Aorta (tissue), 5 donors: ENCODE results near the gene AGR2. TPM values are rescaled to one million over a fixed set of nuclear protein-coding genes. Genes with fewer than 3 reads are reported as not detected.

Experiments
- ATAC-seq: fragments of 200-7000 bp; cut with Tn5 transposase; one replicate; pipeline ENCODE4 v1.9.1; 2022; ENCODE audit warnings: moderate library complexity; ENCODE audit not compliant: low FRiP score
- DNase-seq, 2 donors: peaks; one replicate each; pipeline ENCODE4 v3.0.0-alpha.2; 2020
- H3K27ac ChIP-seq, 2 donors: one replicate each; pipeline ENCODE4 v1.5.1; 2013; ENCODE audit warnings: low read length in 2 of 2, mild to moderate bottlenecking in 2 of 2, moderate library complexity in 2 of 2, control low read depth in 1 of 2, inconsistent platforms in 1 of 2, low read depth in 1 of 2
- H3K27me3 ChIP-seq, 2 donors: one replicate each; pipeline ENCODE4 v1.6.1; 2013; ENCODE audit warnings: control low read depth in 1 of 2, low read length in 1 of 2, mild to moderate bottlenecking in 1 of 2, moderate library complexity in 1 of 2; ENCODE audit not compliant: insufficient read depth in 2 of 2, control insufficient read depth in 1 of 2
- H3K36me3 ChIP-seq, 2 donors: one replicate each; pipeline ENCODE4 v1.6.1; 2013; ENCODE audit warnings: control low read depth in 1 of 2, low read length in 1 of 2, mild to moderate bottlenecking in 1 of 2; ENCODE audit not compliant: insufficient read depth in 2 of 2, control insufficient read depth in 1 of 2
- H3K4me1 ChIP-seq, 2 donors: one replicate each; pipeline ENCODE4 v1.6.1; 2013; ENCODE audit warnings: low read length in 2 of 2, control low read depth in 1 of 2, mild to moderate bottlenecking in 1 of 2, moderate library complexity in 1 of 2; ENCODE audit not compliant: insufficient read depth in 2 of 2, control insufficient read depth in 1 of 2
- H3K4me3 ChIP-seq, 2 donors: one replicate each; pipeline ENCODE4 v1.5.1; 2013; ENCODE audit warnings: low read length in 2 of 2, control low read depth in 1 of 2, mild to moderate bottlenecking in 1 of 2
- H3K9me3 ChIP-seq: one replicate; pipeline ENCODE4 v1.6.1; 2013; ENCODE audit warnings: mild to moderate bottlenecking, low read length; ENCODE audit not compliant: control insufficient read depth
- whole genome bisulfite sequencing, 2 donors: extraction: QIAGEN DNeasy Blood & Tissue Kit; methylation state at CpG; one replicate each; pipeline ENCODE4 v1.1.7; 2013; 5-methylcytosine and 5-hydroxymethylcytosine counted together
- intact Hi-C, 2 donors: fragments of 100-400 bp; cut with DNase I; formaldehyde crosslinking; loops; one replicate each; pipeline versions ENCODE4 v1.14.2 to v1.15.0; 2022
- polyA plus RNA-seq, 2 donors: library from polyadenylated mRNA; stranded (reverse); fragments of 200-250 nt; gene quantifications; one replicate each; pipeline ENCODE4 v1.2.3, GENCODE V29; 2013
- total RNA-seq, 2 donors: library from RNA; stranded (reverse); fragmentation: NEBNext Ultra II Directional; extraction: Animal tissue kit (Norgen Biotek cat#: 25700); gene quantifications; one replicate each; pipeline ENCODE4 v1.2.1, GENCODE V29; 2021
- donor health status: healthy with polysubstance abuse.
- donor health status: Bipolar disorder and iron deficiency.
- donor health status: DM: no; HTN: no; CAD: no.
- donor health status: DM: no; HTN: no; CAD: no.
- donor health status: DM: yes; HTN: yes; CAD: no.

AGR2 gene
- total and polyA plus RNA-seq, 4 donors = 0.10 to 19.8 TPM; not detected in 2

DNA sequence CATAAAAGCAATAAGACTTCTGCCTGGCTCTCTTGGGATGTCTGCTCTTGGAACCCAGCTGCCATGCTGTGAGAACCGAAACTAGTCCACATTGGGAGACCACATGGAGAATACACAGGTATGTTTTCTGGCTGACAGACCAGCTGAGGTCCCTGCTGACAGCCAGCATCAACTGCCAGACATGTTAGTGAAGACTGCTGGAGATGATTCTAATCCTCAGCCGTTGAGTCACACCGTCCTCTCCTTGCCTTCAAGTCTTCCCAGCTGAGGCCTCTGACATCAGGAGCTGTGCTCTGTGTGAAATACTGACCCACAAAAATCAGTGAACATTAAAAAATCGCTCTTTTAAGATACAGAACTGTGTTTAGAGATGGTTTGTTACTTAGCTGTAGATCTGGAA is 36.9 kb upstream of the AGR2 start:
- intact Hi-C loops = no loop called here
- Histone ChIP-seq H3K27ac (no peak overlapping the region), H3K4me3 (no peak overlapping the region), H3K36me3 (no peaks in the 10 kb centered on the region), H3K4me1 (no peaks in the 10 kb centered on the region), H3K9me3 (no peaks in the 10 kb centered on the region), H3K27me3 (peaks cover 0 to 2% of the 10 kb centered on the region in 2 donors)
- 93 to 94% methylated on average over 4 of the region's 4 CpGs for WGBS, 2 donors
- DNase-seq (no peak), ATAC-seq (no peak)

DNA sequence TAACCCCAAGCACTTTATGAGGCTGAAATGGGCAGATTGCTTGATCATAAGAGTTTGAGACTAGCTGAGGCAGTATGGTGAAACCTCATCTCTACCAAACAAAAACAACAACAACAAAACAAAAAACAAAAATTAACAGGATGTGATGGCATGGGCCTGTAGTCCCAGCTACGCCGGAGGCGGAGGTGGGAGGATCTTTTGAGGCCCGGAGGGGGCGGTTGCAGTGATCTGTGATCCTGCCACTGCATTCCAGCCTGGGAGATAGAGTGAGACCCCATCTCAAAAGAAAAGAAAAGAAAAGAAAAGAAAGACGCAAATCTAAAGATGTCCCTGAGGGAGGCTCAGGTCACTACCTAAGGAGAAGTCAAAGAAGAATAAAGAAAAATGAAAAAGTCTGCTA is 35.3 kb upstream of the AGR2 start:
- Histone ChIP-seq H3K36me3 (no peaks in the 10 kb centered on the region), H3K27me3 (no peaks in the 10 kb centered on the region), H3K9me3 (no peaks in the 10 kb centered on the region), H3K4me3 (no peak overlapping the region), H3K4me1 (no peaks in the 10 kb centered on the region), H3K27ac (no peak overlapping the region)
- DNase-seq = no peak
- WGBS, 2 donors = 95% methylated on average over 6 of the region's 6 CpGs
- ATAC-seq = no peak
- intact Hi-C loops = no loop called here

DNA sequence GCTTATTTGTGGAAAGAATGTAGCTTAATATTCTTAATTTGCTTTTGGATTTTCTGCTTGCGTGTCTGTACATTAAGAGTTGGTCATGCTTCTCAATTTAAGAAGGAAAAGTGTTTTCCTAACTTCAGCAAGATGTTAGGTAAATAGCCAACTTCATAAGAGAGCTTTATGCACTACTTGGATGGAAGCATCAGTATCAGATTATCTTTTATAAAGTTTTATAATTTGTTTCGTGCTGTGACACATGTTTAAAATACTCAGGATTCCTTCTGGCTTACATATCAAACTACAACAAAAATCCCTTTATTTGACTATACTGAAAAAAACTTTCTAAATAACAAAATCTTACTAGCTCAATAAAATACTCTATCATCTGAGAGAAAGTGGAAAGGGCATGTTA is 34.8 kb upstream of the AGR2 start:
- H3K4me3 ChIP-seq = no peak overlapping the region
- intact Hi-C loops = no loop called here
- 42 to 43% methylated on average over 2 of the region's 2 CpGs for WGBS, 2 donors
- DNase-seq = no peak
- no peak for ATAC-seq
- H3K9me3 ChIP-seq = no peaks in the 10 kb centered on the region
- H3K4me1 ChIP-seq = no peaks in the 10 kb centered on the region
- no peak overlapping the region for H3K27ac ChIP-seq
- H3K27me3 ChIP-seq = no peaks in the 10 kb centered on the region
- H3K36me3 ChIP-seq = no peaks in the 10 kb centered on the region

DNA sequence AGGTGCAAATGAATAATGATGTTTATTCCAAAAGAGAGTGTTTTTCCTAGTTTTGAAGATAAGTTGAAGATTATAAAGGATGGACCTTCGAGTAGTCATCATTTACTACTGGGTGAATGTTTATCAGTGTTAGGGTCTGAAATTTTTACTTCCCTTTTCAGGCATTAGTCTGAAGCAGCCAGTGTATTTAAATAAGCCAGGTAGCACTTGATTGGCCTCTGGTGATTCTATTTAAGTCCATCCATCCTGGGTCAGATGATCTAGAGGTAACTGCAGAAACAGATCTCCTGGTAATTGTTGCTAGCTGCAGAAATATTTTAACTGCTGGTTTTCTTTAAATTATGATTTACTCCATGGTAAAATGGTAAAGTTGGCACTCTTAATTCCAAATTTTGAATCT is 34.1 kb upstream of the AGR2 start:
- ATAC-seq (no peak), DNase-seq (no peak)
- intact Hi-C loops = no loop called here
- H3K27ac ChIP-seq = no peak overlapping the region
- H3K4me1 ChIP-seq = no peaks in the 10 kb centered on the region
- H3K4me3 ChIP-seq = no peak overlapping the region
- H3K36me3 ChIP-seq = no peaks in the 10 kb centered on the region
- 90 to 93% methylated on average over 1 of the region's 1 CpG for WGBS, 2 donors
- H3K9me3 ChIP-seq = no peaks in the 10 kb centered on the region
- no peaks in the 10 kb centered on the region for H3K27me3 ChIP-seq

DNA sequence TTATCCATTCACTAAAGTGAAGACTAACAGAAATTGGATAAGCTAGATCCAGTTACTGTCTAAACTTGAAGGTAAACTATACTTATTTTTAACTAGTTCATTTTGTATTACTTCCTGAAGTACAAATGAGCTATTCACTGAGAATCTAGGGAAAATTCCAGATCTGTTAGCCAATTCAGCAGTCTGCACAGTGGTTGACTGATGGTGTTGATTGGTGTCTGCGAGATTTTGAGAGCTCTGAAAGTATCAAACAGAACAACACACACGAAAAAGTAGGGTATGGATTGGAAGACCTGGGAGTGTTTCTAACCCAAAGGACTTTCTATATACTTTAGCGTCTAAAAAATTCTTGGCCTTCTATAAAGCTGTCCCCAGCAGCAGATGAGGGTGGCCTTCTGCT is 33.6 kb upstream of the AGR2 start:
- H3K27me3 ChIP-seq = no peaks in the 10 kb centered on the region

DNA sequence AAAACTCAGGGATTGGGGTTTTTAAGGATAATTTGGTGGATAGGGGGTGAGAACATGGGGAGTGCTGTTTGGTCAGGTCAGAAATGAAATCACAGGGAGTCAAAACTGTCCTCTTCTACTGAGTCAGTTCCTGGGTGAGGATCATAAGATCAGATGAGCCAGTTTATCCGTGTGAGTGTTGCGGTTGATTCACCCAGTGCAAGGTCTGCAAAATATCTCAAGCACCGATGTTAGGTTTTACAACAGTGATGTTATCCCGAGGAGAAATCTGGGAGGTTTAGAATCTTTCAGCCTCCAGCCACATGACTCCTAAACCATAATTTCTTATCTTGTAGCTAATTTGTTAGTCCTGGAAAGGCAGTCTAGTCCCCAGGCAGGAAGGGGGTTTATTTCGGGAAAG is 31.7 kb upstream of the AGR2 start:
- H3K9me3 ChIP-seq = no peaks in the 10 kb centered on the region
- intact Hi-C loops = no loop called here
- DNase-seq (no peak), ATAC-seq (no peak)
- no peaks in the 10 kb centered on the region for H3K4me1 ChIP-seq
- H3K27me3 ChIP-seq = no peaks in the 10 kb centered on the region
- no peak overlapping the region for H3K4me3 ChIP-seq
- H3K27ac ChIP-seq = no peak overlapping the region
- H3K36me3 ChIP-seq = no peaks in the 10 kb centered on the region
- WGBS, 2 donors = 65 to 70% methylated on average over 5 of the region's 5 CpGs

More for the DNA sequence above, 33.6 kb upstream of the AGR2 start:
- no peaks in the 10 kb centered on the region for H3K36me3 ChIP-seq
- H3K9me3 ChIP-seq = no peaks in the 10 kb centered on the region
- no peaks in the 10 kb centered on the region for H3K4me1 ChIP-seq
- ATAC-seq = no peak
- no peak overlapping the region for H3K4me3 ChIP-seq
- no peak for DNase-seq
- intact Hi-C loops = no loop called here
- H3K27ac ChIP-seq = no peak overlapping the region
- 49 to 65% methylated on average over 3 of the region's 3 CpGs for WGBS, 2 donors

DNA sequence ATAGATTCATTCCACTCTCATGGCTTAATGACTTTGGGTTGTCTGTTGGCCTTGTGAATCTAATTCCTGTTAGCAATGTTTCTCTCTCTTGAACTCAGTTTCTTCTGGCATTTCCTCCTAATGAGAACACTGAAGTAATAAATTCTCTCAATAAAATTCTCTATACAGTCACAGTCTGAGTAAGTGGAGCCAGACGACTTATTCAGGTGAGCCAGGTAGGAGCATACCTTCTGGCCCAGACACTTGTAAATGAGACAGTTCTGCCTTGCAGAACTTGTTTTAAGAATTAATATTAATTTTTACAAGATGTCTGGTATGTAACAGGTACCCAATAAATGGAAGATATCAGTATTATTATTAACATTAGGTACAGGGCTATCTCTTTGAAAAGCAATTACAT is 28.6 kb upstream of the AGR2 start:
- H3K4me1 ChIP-seq = no peaks in the 10 kb centered on the region
- H3K9me3 ChIP-seq = no peaks in the 10 kb centered on the region
- ATAC-seq (no peak), DNase-seq (no peak)
- intact Hi-C loops = no loop called here
- H3K36me3 ChIP-seq = no peaks in the 10 kb centered on the region
- no peak overlapping the region for H3K4me3 ChIP-seq
- WGBS, 2 donors = 91% methylated on average over 1 of the region's 1 CpG
- no peaks in the 10 kb centered on the region for H3K27me3 ChIP-seq
- H3K27ac ChIP-seq = no peak overlapping the region

DNA sequence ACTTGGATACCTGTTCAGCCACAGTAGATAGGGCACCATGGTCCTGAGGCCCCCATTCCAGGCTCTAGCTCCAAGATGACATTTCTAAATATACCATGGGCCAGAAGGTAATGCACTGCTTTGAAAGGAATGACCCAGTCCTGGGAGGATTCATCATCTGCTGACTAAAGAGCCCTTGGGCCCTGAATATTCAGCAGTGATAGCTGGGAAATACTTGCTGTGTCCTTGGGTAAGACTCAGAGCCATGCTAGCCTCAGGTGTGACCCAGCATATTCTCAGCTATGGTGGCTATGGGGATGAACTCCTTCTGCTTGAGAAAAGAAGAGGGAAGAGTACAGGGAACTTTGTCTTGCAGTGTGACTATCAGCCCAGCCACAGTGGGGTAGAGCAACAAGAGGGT is 21.3 kb upstream of the AGR2 start:
- no peak overlapping the region for H3K27ac ChIP-seq
- ATAC-seq = no peak
- H3K4me1 ChIP-seq = no peaks in the 10 kb centered on the region
- no peaks in the 10 kb centered on the region for H3K27me3 ChIP-seq
- H3K4me3 ChIP-seq = no peak overlapping the region
- H3K9me3 ChIP-seq = no peaks in the 10 kb centered on the region
- intact Hi-C loops = no loop called here
- no peaks in the 10 kb centered on the region for H3K36me3 ChIP-seq
- DNase-seq = no peak

DNA sequence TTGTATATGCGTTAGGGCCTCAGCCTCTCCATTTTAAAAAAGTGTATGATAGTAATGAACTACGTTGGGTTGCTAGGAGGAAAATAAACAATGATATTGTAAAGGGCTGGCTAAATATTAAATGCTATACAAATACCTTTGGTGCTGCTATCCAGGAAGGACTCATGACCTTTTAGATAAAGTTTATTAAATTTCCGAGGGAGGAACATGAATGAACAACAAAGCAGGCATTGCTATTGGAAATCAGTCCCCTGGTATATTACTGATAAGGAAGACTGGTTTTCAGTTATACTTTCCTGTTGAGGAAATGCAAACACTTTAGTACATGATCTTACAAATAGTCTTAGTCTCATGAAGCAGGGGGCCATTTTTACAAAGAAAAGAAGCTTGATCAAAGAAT is 17.2 kb upstream of the AGR2 start:
- no peak for DNase-seq
- Histone ChIP-seq H3K27me3 (no peaks in the 10 kb centered on the region), H3K9me3 (no peaks in the 10 kb centered on the region), H3K4me3 (no peak overlapping the region), H3K27ac (no peak overlapping the region), H3K36me3 (no peaks in the 10 kb centered on the region), H3K4me1 (no peaks in the 10 kb centered on the region)
- ATAC-seq = no peak
- 52 to 56% methylated on average over 3 of the region's 3 CpGs for WGBS, 2 donors
- intact Hi-C loops = no loop called here
